ENCODE measurements around the gene RBM15. TPM values are rescaled to one million over a fixed set of nuclear protein-coding genes. Genes with fewer than 3 reads are reported as not detected.

Gene RBM15
- total and polyA plus RNA-seq, 2 experiments from 2014 or later, result 20.8 to 84.0 TPM

DNA sequence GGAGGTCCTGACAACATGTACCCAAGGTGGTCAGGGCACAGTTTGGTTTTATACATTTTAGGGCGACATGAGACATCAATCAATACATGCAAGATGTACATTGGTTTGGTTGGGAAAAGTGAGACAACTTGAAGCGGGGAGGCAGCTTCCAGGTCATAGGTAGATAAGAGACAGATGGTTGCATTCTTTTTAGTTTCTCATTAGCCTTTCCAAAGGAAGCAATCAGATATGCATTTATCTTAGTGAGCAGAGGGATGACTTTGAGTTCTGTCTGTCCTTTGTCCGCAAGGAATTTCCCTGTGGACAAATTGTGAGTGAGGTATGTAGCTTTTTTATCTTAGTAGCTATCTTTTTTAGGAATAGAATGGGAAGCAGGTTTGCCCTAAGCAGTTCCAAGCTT lies 10.5 kb upstream of the RBM15 start:
- Histone ChIP-seq H3K27ac (ENCODE audit: low read depth) (no peak overlapping the region), H3K4me2 (no peak overlapping the region), H4K20me1 (replicated peaks; ENCODE audit: insufficient read depth) (no peaks in the 10 kb centered on the region), H2AFZ (no peak overlapping the region), H3K79me2 (replicated peaks; ENCODE audit: insufficient read depth) (no peaks in the 10 kb centered on the region), H3K36me3 (ENCODE audit: insufficient read depth) (no peaks in the 10 kb centered on the region), H3K9me2 (ENCODE audit: insufficient read depth) (no peaks in the 10 kb centered on the region), H3K27me3 (ENCODE audit: insufficient read depth) (no peaks in the 10 kb centered on the region), H3K4me1 (ENCODE audit: insufficient read depth) (no peaks in the 10 kb centered on the region), H3K4me3 (no peak overlapping the region), H3F3A (replicated peaks; ENCODE audit: low read depth) (no peaks in the 10 kb centered on the region)
- Mint-ChIP-seq H3K27me3 (ENCODE audit: insufficient read depth, low read depth, poor library complexity) (no peaks in the 10 kb centered on the region), H3K4me1 (peaks cover 5% of the 10 kb centered on the region; the same call in 2 of the 3 replicates), H3K27ac (peak overlapping the region; percentile 24; the same call in 1 of the 2 replicates), H3K4me3 (no peak overlapping the region), H3K9me3 (no peaks in the 10 kb centered on the region), H3K36me3 (ENCODE audit: low read depth) (no peaks in the 10 kb centered on the region)
- DNase-seq (ENCODE audit: low spot score) (no peak), ATAC-seq (no peak)
- no peak for TF ChIP-seq NANOG (IDR thresholded peaks at IDR 0.05; ENCODE audit: borderline replicate concordance)
- TF ChIP-seq, protein P1, sequence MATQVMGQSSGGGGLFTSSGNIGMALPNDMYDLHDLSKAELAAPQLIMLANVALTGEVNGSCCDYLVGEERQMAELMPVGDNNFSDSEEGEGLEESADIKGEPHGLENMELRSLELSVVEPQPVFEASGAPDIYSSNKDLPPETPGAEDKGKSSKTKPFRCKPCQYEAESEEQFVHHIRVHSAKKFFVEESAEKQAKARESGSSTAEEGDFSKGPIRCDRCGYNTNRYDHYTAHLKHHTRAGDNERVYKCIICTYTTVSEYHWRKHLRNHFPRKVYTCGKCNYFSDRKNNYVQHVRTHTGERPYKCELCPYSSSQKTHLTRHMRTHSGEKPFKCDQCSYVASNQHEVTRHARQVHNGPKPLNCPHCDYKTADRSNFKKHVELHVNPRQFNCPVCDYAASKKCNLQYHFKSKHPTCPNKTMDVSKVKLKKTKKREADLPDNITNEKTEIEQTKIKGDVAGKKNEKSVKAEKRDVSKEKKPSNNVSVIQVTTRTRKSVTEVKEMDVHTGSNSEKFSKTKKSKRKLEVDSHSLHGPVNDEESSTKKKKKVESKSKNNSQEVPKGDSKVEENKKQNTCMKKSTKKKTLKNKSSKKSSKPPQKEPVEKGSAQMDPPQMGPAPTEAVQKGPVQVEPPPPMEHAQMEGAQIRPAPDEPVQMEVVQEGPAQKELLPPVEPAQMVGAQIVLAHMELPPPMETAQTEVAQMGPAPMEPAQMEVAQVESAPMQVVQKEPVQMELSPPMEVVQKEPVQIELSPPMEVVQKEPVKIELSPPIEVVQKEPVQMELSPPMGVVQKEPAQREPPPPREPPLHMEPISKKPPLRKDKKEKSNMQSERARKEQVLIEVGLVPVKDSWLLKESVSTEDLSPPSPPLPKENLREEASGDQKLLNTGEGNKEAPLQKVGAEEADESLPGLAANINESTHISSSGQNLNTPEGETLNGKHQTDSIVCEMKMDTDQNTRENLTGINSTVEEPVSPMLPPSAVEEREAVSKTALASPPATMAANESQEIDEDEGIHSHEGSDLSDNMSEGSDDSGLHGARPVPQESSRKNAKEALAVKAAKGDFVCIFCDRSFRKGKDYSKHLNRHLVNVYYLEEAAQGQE (IDR thresholded peaks at IDR 0.05; ENCODE audit: unreplicated experiment), result no peak
- no peak for TF ChIP-seq ZNF331 (CRISPR knock-in tag; IDR thresholded peaks at IDR 0.05; ENCODE audit: low read depth)
- TF ChIP-seq, protein P2, sequence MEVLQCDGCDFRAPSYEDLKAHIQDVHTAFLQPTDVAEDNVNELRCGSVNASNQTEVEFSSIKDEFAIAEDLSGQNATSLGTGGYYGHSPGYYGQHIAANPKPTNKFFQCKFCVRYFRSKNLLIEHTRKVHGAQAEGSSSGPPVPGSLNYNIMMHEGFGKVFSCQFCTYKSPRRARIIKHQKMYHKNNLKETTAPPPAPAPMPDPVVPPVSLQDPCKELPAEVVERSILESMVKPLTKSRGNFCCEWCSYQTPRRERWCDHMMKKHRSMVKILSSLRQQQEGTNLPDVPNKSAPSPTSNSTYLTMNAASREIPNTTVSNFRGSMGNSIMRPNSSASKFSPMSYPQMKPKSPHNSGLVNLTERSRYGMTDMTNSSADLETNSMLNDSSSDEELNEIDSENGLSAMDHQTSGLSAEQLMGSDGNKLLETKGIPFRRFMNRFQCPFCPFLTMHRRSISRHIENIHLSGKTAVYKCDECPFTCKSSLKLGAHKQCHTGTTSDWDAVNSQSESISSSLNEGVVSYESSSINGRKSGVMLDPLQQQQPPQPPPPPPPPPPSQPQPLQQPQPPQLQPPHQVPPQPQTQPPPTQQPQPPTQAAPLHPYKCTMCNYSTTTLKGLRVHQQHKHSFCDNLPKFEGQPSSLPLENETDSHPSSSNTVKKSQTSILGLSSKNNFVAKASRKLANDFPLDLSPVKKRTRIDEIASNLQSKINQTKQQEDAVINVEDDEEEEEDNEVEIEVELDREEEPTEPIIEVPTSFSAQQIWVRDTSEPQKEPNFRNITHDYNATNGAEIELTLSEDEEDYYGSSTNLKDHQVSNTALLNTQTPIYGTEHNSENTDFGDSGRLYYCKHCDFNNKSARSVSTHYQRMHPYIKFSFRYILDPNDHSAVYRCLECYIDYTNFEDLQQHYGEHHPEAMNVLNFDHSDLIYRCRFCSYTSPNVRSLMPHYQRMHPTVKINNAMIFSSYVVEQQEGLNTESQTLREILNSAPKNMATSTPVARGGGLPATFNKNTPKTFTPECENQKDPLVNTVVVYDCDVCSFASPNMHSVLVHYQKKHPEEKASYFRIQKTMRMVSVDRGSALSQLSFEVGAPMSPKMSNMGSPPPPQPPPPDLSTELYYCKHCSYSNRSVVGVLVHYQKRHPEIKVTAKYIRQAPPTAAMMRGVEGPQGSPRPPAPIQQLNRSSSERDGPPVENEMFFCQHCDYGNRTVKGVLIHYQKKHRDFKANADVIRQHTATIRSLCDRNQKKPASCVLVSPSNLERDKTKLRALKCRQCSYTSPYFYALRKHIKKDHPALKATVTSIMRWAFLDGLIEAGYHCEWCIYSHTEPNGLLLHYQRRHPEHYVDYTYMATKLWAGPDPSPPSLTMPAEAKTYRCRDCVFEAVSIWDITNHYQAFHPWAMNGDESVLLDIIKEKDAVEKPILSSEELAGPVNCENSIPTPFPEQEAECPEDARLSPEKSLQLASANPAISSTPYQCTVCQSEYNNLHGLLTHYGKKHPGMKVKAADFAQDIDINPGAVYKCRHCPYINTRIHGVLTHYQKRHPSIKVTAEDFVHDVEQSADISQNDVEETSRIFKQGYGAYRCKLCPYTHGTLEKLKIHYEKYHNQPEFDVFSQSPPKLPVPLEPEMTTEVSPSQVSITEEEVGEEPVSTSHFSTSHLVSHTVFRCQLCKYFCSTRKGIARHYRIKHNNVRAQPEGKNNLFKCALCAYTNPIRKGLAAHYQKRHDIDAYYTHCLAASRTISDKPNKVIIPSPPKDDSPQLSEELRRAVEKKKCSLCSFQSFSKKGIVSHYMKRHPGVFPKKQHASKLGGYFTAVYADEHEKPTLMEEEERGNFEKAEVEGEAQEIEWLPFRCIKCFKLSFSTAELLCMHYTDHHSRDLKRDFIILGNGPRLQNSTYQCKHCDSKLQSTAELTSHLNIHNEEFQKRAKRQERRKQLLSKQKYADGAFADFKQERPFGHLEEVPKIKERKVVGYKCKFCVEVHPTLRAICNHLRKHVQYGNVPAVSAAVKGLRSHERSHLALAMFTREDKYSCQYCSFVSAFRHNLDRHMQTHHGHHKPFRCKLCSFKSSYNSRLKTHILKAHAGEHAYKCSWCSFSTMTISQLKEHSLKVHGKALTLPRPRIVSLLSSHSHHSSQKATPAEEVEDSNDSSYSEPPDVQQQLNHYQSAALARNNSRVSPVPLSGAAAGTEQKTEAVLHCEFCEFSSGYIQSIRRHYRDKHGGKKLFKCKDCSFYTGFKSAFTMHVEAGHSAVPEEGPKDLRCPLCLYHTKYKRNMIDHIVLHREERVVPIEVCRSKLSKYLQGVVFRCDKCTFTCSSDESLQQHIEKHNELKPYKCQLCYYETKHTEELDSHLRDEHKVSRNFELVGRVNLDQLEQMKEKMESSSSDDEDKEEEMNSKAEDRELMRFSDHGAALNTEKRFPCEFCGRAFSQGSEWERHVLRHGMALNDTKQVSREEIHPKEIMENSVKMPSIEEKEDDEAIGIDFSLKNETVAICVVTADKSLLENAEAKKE (CRISPR knock-in tag; IDR thresholded peaks at IDR 0.05), result no peak
- TF ChIP-seq, protein P3, sequence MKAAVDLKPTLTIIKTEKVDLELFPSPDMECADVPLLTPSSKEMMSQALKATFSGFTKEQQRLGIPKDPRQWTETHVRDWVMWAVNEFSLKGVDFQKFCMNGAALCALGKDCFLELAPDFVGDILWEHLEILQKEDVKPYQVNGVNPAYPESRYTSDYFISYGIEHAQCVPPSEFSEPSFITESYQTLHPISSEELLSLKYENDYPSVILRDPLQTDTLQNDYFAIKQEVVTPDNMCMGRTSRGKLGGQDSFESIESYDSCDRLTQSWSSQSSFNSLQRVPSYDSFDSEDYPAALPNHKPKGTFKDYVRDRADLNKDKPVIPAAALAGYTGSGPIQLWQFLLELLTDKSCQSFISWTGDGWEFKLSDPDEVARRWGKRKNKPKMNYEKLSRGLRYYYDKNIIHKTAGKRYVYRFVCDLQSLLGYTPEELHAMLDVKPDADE (IDR thresholded peaks at IDR 0.05), result no peak
- no peak for TF ChIP-seq EZH2phosphoT487 (IDR thresholded peaks at IDR 0.05; ENCODE audit: unreplicated experiment)
- TF ChIP-seq JUNB (IDR thresholded peaks at IDR 0.05; ENCODE audit: unreplicated experiment), result no peak
- no peak for TF ChIP-seq EZH2 (IDR thresholded peaks at IDR 0.05; ENCODE audit: low read depth, unreplicated experiment)
- TF ChIP-seq POLR2AphosphoS5 (IDR thresholded peaks at IDR 0.05; ENCODE audit: low read depth), result no peak
- TF ChIP-seq ZNF114 (CRISPR knock-in tag; IDR thresholded peaks at IDR 0.05), result no peak
- TF ChIP-seq CREB1 (CRISPR knock-in tag; IDR thresholded peaks at IDR 0.05; ENCODE audit: low read depth), result no peak
- no peak for TF ChIP-seq STAT1 (IDR thresholded peaks at IDR 0.05; ENCODE audit: unreplicated experiment)
- TF ChIP-seq, protein P4, sequence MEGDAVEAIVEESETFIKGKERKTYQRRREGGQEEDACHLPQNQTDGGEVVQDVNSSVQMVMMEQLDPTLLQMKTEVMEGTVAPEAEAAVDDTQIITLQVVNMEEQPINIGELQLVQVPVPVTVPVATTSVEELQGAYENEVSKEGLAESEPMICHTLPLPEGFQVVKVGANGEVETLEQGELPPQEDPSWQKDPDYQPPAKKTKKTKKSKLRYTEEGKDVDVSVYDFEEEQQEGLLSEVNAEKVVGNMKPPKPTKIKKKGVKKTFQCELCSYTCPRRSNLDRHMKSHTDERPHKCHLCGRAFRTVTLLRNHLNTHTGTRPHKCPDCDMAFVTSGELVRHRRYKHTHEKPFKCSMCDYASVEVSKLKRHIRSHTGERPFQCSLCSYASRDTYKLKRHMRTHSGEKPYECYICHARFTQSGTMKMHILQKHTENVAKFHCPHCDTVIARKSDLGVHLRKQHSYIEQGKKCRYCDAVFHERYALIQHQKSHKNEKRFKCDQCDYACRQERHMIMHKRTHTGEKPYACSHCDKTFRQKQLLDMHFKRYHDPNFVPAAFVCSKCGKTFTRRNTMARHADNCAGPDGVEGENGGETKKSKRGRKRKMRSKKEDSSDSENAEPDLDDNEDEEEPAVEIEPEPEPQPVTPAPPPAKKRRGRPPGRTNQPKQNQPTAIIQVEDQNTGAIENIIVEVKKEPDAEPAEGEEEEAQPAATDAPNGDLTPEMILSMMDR (conservative IDR thresholded peaks at IDR 0.05; ENCODE audit: low read depth in 2 of 2), result no peak
